ENCODE data around the gene LAMA5.

The LAMA5 gene

DNA sequence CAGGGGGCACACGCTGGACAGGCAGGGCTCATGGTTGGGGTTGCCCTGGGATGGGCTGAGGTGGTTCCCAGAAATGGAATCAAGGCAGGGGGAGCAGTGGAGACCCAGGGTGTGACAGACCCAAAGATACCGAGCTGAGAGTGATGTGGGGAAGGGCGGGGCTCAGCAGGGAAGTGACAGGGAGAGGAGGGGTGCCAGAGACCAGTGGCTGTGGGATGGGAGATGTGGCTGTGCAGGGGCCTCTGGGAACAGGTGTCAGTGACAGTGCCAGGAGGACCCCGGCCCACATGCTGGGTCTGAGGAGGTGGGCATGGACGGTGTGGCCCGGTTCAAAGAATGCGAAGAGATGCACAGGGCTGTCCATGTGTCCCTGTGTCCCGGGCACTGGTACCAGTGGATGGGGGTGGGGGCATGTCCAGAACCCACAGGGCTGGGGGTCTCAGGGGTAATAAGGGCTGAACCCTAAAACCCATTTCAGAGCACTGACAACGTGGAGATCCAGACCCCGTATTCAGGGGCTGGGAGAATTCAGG lies 38.9 kb upstream of the LAMA5 start:
- peak overlapping the region; percentile 77 for H3K4me3 ChIP-seq (ENCODE audit: low read length)
- DNase-seq (ENCODE audit: low read depth, low spot score) = no peak

GRCh38 chr20:62405108-62405980 lies 38.2 kb upstream of the LAMA5 start:
- peak overlapping the region; percentile 77 for H3K4me3 ChIP-seq (ENCODE audit: low read length)

GRCh38 chr20:62404761-62405107 lies 37.6 kb upstream of the LAMA5 start:
- DNase-seq (ENCODE audit: low read depth, low spot score) = no peak
- no peak overlapping the region for H3K4me3 ChIP-seq (ENCODE audit: low read length)

More at GRCh38 chr20:62405108-62405980, 38.2 kb upstream of the LAMA5 start:
- DNase-seq (ENCODE audit: low read depth, low spot score) = no peak

DNA sequence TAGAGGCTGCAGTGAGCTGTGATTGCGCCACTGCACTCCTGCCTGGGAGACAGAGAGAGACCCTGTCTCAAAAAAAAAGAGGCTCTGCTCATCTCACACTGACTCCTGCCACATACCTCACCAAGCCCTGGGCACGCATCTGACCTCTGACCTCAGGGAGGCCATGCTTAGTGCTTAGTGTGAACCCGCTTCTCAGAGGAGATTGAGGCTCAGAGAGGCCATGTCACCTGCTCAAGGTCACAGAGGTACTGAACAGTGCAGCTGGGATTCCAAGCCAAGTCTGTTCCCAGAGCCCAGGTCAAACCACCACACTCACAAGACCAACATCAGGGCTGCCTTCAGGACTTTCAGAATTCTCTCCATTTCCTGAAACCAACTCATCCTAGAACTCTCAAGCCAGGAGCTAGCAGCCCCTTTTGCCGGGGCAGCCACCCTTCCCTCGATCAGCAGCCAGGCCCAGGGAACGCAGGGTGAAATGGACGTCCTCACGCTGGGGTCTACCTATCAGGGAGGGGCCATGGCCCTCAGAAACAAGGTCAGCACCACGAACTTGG lies 37.1 kb upstream of the LAMA5 start:
- H3K4me3 ChIP-seq (ENCODE audit: low read length) = no peak overlapping the region
- DNase-seq (ENCODE audit: low read depth, low spot score) = no peak

DNA sequence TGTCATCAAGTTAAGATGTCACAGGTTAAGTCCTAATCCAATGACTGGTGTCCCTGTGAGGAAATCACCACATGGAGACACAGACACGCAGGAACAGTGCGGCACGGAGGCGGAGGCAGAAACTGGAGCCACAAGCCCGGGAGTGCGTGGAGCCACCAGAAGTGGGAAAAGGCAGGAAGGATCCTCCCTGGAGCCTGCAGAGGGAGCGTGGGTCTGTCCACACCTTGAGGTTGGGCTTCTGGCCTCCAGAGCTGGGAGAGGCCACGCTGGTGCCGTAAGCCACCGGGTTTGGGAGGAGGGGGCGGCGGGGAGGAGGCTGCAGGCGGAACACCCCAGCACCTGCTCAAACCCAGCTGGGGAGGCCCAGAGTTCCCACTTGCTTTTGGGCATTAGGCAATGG lies 36.2 kb upstream of the LAMA5 start:
- no peak overlapping the region for H3K4me3 ChIP-seq (ENCODE audit: low read length)
- DNase-seq (ENCODE audit: low read depth, low spot score) = no peak

GRCh38 chr20:62402456-62403150 lies 35.5 kb upstream of the LAMA5 start:
- H3K4me3 ChIP-seq (ENCODE audit: low read length) = no peak overlapping the region
- no peak for DNase-seq (ENCODE audit: low read depth, low spot score)

- no peak for DNase-seq (ENCODE audit: low read depth, low spot score)
- H3K4me3 ChIP-seq (ENCODE audit: low read length) = no peak overlapping the region
Observed at GRCh38 chr20:62401331-62401779, 34.2 kb upstream of the LAMA5 start.

DNA sequence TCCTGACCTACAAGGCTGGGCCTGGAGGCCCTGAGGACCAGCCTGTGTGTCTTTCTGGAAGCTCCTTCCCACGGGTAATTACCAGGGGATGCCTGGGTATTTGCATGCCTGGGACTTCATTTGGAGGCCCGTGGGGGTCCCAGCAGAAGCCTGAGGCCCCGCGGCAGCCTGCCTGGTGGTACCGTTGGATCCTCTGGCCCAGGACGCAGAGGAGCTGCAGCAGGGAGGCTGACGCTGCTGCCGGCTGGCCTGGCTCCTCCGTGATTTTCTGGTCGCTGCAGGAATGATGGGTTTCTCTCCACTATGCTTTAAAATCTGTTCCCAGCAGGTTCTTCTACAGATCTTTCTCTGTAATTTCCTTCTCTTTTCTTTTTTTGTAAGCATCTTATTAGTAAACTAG lies 33.4 kb upstream of the LAMA5 start:
- H3K4me3 ChIP-seq (ENCODE audit: low read length) = no peak overlapping the region
- no peak for DNase-seq (ENCODE audit: low read depth, low spot score)

- no peak overlapping the region for H3K4me3 ChIP-seq (ENCODE audit: low read length)
- no peak for DNase-seq (ENCODE audit: low read depth, low spot score)
Observed at GRCh38 chr20:62400021-62400420, 32.9 kb upstream of the LAMA5 start.

DNA sequence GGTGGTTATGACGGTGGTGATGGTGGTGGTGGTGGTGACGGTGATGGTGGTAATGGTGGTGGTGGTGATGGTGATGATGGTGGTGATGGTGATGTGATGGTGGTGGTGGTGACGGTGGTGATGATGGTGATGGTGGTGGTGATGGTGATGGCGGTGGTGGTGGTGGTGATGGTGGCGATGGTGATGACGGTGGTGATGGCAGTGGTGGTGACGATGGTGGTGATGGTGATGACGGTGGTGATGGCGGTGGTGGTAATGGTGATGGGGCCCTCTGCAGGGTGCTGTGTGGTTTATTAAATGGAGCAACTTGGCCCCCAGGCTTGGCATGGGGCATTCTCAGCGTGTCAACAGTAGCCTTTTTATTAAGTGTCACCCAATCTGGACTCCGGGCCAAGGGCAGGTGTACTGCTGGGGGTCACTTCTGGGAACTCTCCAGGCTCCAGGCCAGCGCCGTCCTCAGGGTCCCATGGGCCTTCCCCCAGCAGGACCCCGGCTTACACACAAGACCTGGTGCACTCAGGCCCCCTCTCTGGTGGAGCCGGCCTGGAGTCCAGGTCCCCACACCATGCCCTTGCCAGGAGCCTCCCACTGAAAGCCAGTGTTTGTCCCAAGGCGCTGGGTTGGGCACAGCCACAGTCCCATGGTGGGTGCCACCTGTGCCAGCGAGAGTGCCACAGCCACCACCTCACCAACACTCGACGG lies 31.2 kb upstream of the LAMA5 start:
- no peak overlapping the region for H3K4me3 ChIP-seq (ENCODE audit: low read length)
- DNase-seq (ENCODE audit: low read depth, low spot score) = no peak

DNA sequence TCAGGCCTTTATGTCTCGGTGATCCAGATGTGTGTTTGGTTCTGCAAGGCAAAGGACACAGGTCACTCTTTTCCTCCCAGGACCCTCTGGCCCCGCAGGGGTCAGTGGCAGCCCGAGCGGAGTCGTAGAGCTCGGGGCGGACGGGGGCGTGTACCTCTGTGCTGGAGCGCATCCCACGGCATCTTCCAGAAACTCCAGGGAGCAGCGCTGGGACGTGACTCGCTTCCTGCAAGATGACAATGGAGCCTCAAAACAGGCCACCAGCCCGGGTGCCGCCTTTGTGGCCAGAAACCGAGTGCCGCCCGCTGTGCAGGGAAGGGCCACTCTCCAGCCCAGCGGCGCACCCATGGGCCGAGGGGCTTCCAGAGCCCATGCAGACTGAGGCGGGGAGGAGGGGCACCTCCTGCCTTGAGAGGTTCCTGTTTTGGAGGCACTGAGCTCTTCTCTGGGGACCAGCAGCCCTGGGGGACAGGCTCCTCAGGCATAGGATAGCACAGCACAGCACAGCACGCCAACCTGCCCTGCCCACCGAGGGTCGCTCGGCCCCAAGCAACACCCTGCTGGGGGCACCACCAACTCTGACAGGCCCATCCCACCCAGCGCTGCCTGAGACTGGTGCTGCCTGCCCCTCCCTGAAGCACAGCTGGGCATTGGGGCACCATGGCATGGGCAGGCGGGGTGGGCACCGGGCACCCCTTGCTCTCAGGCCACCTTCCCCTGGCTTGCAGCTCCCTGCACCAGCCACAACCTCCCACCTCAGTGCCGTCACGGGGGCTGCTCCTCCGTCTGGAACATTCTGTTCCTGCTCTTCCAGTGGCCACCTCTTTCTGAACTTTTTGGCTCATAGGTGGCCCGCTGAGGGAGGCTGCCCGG lies 29.5 kb upstream of the LAMA5 start:
- H3K4me3 ChIP-seq (ENCODE audit: low read length) = no peak overlapping the region
- no peak for DNase-seq (ENCODE audit: low read depth, low spot score)

DNA sequence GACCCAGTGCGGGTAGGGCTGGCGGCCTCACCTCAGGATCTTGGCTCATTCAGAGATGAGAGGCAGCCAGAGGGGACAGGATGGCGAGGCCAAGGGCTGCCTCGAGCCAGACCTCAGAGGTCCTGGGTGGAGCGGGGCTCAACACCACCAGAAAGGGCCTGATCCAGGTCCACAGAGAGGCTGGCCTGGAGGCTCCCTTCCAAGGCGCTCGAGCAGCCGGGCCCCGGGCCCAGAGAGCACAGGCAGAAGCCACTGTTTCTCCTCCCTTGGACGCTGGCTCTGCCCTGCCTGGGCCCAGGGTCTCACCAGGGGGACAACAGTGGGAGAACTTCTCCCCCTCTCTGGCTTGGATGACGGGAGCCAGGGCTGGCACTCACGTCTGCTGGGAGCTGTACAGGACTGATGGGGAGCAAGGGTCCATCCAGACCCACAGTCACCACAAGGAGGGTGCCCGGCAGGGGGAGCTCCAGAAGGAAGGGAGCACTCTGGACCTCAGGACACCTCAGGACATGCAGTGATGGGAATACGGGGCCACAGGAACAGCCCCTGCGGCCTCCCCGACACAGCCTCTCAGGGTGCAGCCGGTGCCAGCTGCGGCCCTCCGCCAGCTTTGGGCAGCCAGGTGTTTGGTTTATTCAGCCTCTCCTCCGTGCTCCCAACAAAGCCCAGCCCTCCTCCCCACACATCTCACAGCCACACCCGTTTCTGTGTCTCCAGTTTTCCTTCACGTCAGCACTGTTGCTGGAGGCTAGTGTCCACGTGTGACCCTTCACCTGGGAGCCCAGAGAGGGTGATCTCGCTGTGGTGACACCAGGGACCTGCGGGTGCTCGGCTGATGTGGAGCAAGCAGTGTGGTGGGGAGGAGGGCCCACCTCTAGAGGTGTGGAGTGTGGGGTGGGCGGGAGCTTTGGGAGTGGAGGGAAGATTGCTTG lies 28.5 kb upstream of the LAMA5 start:
- H3K4me3 ChIP-seq (ENCODE audit: low read length) = no peak overlapping the region
- no peak for DNase-seq (ENCODE audit: low read depth, low spot score)

- DNase-seq (ENCODE audit: low read depth, low spot score) = no peak
- H3K4me3 ChIP-seq (ENCODE audit: low read length) = no peak overlapping the region
Observed at GRCh38 chr20:62394248-62395245, 27.4 kb upstream of the LAMA5 start.

- H3K4me3 ChIP-seq (ENCODE audit: low read length) = no peak overlapping the region
- no peak for DNase-seq (ENCODE audit: low read depth, low spot score)
Observed at GRCh38 chr20:62393830-62394229, 26.7 kb upstream of the LAMA5 start.

GRCh38 chr20:62393335-62393665 lies 26.2 kb upstream of the LAMA5 start:
- no peak overlapping the region for H3K4me3 ChIP-seq (ENCODE audit: low read length)
- no peak for DNase-seq (ENCODE audit: low read depth, low spot score)

- no peak overlapping the region for H3K4me3 ChIP-seq (ENCODE audit: low read length)
- DNase-seq (ENCODE audit: low read depth, low spot score) = no peak
Observed at GRCh38 chr20:62392621-62393334, 25.7 kb upstream of the LAMA5 start.
